ENCODE results near the gene ZG16B. TPM values are rescaled to one million over a fixed set of nuclear protein-coding genes. Genes with fewer than 3 reads are reported as not detected.

ZG16B gene
- total RNA-seq, 1 experiment from 2014 or later, result not detected

DNA sequence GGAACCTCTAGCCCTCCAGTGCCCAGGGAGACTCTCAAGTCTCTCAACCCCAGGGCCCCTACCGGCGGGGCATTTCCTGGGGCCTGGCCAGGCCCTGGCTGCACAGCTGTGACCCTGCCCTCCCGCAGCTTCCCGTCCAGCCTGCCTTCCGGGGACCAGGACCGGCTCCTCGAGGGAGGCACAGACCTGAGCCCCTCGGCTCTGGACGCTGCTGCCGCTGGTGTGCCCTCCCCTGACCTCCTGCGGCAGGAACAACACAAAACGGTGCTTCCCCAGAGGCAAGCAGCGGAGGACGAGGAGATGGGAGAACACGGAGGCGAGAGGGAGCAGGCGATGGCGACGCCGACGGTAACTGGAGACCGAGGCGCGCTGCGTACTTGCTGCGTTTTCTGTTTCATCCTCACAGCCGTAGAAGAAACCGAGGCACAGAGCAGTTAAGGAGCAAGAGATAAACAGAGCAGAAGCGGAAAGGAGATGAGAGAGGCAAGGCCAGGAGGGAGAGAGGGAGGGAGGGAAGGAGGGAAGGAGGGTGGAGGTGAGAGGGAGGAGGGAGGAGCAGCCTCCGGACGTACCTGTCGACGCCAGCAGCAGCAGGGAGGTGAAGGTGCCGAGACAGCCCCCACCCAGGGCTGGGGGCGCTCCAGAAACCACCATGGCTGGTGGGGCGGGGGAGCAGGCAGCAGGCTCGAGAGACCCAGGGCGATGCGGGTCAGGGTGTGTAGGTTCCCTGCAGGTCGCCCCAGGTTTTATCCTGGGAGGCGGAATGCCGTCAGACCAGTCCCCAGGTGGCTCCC, 27.5 kb downstream of the ZG16B start, which contains the start of gene PRSS22:
Gene PRSS22, minus strand, starts transcription at position 720 of the 794 bp plus-strand sequence. Its CDS starts 66 bp downstream, at position 654.
- H2BK20ac ChIP-seq (ENCODE audit: low read depth, low read length, poor library complexity, severe bottlenecking), result no peak within 1 kb of the TSS
- no peaks in the 10 kb centered on the region for H3K79me2 ChIP-seq (ENCODE audit: insufficient read depth, low read length)
- H3K18ac ChIP-seq (ENCODE audit: insufficient read length, low read depth, low read length), result no peak within 1 kb of the TSS
- peak; percentile 74 for DNase-seq
- no peak within 1 kb of the TSS for H3K9ac ChIP-seq (ENCODE audit: extremely low read depth, insufficient read length, low read length)
- no peak within 1 kb of the TSS for H2BK120ac ChIP-seq (ENCODE audit: low read depth, low read length, poor library complexity, severe bottlenecking)
- no peak within 1 kb of the TSS for H3K14ac ChIP-seq (ENCODE audit: insufficient read depth, low read length)
- H3K79me1 ChIP-seq (ENCODE audit: insufficient read depth, low read depth, low read length, poor library complexity, severe bottlenecking), result no peaks in the 10 kb centered on the region
- Mint-ChIP-seq H3K4me1 (peaks cover 5 to 7% of the 10 kb centered on the region in 2 experiments; a peak in 3 of 4 replicates), H3K9me3 (peaks cover 20 to 26% of the 10 kb centered on the region in 2 experiments), H3K36me3 (ENCODE audit: insufficient read depth in 1 of 3, low read depth in 3 of 3) (peaks cover 2 to 11% (median 10%) of the 10 kb centered on the region in 3 experiments), H3K4me3 (peak within 1 kb of the TSS; percentile 63 to 81), H3K27me3 (ENCODE audit: low read depth) (peaks cover 34% of the 10 kb centered on the region), H3K27ac (no peak within 1 kb of the TSS)
- no peaks in the 10 kb centered on the region for H4K20me1 ChIP-seq (ENCODE audit: control insufficient read depth, insufficient read depth, insufficient read length)
- H2AK5ac ChIP-seq (ENCODE audit: insufficient read length, low read length), result no peak within 1 kb of the TSS
- H4K5ac ChIP-seq (ENCODE audit: insufficient read length, low read depth, low read length), result no peak within 1 kb of the TSS
- H3K4me1 ChIP-seq (ENCODE audit: insufficient read depth, low read length), result no peaks in the 10 kb centered on the region
- no peak within 1 kb of the TSS for H3K56ac ChIP-seq (ENCODE audit: insufficient read length, low read depth, low read length)
- no peak within 1 kb of the TSS for H3K4ac ChIP-seq (ENCODE audit: low read depth, low read length)
- H2BK5ac ChIP-seq (ENCODE audit: insufficient read length, low read length), result no peak within 1 kb of the TSS
- H3K4me2 ChIP-seq (ENCODE audit: insufficient read depth, insufficient read length, low read length), result peak within 1 kb of the TSS; percentile 81
- no peaks in the 10 kb centered on the region for H3K9me3 ChIP-seq (ENCODE audit: control insufficient read depth, low read depth, low read length)
- H2AFZ ChIP-seq (ENCODE audit: low read length), result no peak within 1 kb of the TSS
- no peak within 1 kb of the TSS for H2BK12ac ChIP-seq (ENCODE audit: insufficient read length, low read depth, low read length)
- no peak within 1 kb of the TSS for H4K91ac ChIP-seq (ENCODE audit: insufficient read length, low read depth, low read length)
- TF ChIP-seq, protein P1, sequence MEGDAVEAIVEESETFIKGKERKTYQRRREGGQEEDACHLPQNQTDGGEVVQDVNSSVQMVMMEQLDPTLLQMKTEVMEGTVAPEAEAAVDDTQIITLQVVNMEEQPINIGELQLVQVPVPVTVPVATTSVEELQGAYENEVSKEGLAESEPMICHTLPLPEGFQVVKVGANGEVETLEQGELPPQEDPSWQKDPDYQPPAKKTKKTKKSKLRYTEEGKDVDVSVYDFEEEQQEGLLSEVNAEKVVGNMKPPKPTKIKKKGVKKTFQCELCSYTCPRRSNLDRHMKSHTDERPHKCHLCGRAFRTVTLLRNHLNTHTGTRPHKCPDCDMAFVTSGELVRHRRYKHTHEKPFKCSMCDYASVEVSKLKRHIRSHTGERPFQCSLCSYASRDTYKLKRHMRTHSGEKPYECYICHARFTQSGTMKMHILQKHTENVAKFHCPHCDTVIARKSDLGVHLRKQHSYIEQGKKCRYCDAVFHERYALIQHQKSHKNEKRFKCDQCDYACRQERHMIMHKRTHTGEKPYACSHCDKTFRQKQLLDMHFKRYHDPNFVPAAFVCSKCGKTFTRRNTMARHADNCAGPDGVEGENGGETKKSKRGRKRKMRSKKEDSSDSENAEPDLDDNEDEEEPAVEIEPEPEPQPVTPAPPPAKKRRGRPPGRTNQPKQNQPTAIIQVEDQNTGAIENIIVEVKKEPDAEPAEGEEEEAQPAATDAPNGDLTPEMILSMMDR (conservative IDR thresholded peaks at IDR 0.05), result no peak
- no CpG with 5 or more reads among the region's 42 CpGs for WGBS (ENCODE audit: extremely low coverage, insufficient read length, low lambda C conversion rate)
- H2BK15ac ChIP-seq (ENCODE audit: low read depth, low read length), result no peak within 1 kb of the TSS
- H3T11ph ChIP-seq (ENCODE audit: low read length), result no peak within 1 kb of the TSS
- H3K27ac ChIP-seq (ENCODE audit: insufficient read length, low read depth, low read length), result no peak within 1 kb of the TSS
- H3K23ac ChIP-seq (ENCODE audit: insufficient read length, low read depth, low read length), result no peak within 1 kb of the TSS
- no peaks in the 10 kb centered on the region for H3K27me3 ChIP-seq (ENCODE audit: insufficient read depth, low read length)
- no peak within 1 kb of the TSS for H4K8ac ChIP-seq (replicated peaks; ENCODE audit: insufficient read length, low read depth, low read length)
- peaks cover 5% of the 10 kb centered on the region for H3K23me2 ChIP-seq (ENCODE audit: insufficient read length, low read depth, low read length, poor library complexity, severe bottlenecking)

Measured in H9 (cell line).